Measurements from ENCODE around the gene PBX3.

PBX3 gene

GRCh38 chr9:125885405-125886034 is 138.3 kb downstream of the PBX3 start:
- no peak for TF ChIP-seq CTCF (IDR thresholded peaks at IDR 0.05)
- no peaks in the 10 kb centered on the region for H3K27me3 ChIP-seq
- peaks cover 0 to 11% (median 0%) of the 10 kb centered on the region in 4 donors for H3K4me1 ChIP-seq
- H3K27ac ChIP-seq: no peak overlapping the region
- no peaks in the 10 kb centered on the region for H3K36me3 ChIP-seq
- no peak for DNase-seq
- H3K4me3 ChIP-seq: no peak overlapping the region
- intact Hi-C loops (cut with DNase I; ENCODE audit: low total_unique reads): no loop called here
- no peaks in the 10 kb centered on the region for H3K9me3 ChIP-seq

- no peaks in the 10 kb centered on the region for H3K27me3 ChIP-seq
- intact Hi-C loops (cut with DNase I; ENCODE audit: low total_unique reads): no loop called here
- no peak for TF ChIP-seq CTCF (IDR thresholded peaks at IDR 0.05)
- DNase-seq: no peak
- no peak overlapping the region for H3K27ac ChIP-seq
- H3K4me1 ChIP-seq: peaks cover 0 to 13% (median 0%) of the 10 kb centered on the region in 4 donors
- H3K9me3 ChIP-seq: no peaks in the 10 kb centered on the region
- H3K36me3 ChIP-seq: no peaks in the 10 kb centered on the region
- H3K4me3 ChIP-seq: no peak overlapping the region
These were observed 139.2 kb downstream of the PBX3 start for GRCh38 chr9:125886365-125886764.

- Histone ChIP-seq H3K27ac (no peak overlapping the region), H3K9me3 (no peaks in the 10 kb centered on the region), H3K36me3 (no peaks in the 10 kb centered on the region), H3K4me3 (no peak overlapping the region), H3K4me1 (peaks cover 0 to 13% (median 0%) of the 10 kb centered on the region in 4 donors), H3K27me3 (no peaks in the 10 kb centered on the region)
- TF ChIP-seq CTCF (IDR thresholded peaks at IDR 0.05): no peak
- intact Hi-C loops (cut with DNase I; ENCODE audit: low total_unique reads): no loop called here
- DNase-seq: no peak
These were observed 140.0 kb downstream of the PBX3 start for GRCh38 chr9:125887172-125887571.

- Histone ChIP-seq H3K4me1 (peaks cover 0 to 13% (median 0%) of the 10 kb centered on the region in 4 donors), H3K4me3 (no peak overlapping the region), H3K36me3 (no peaks in the 10 kb centered on the region), H3K27me3 (no peaks in the 10 kb centered on the region), H3K9me3 (no peaks in the 10 kb centered on the region), H3K27ac (no peak overlapping the region)
- no peak for TF ChIP-seq CTCF (IDR thresholded peaks at IDR 0.05)
- DNase-seq: no peak
- intact Hi-C loops (cut with DNase I; ENCODE audit: low total_unique reads): no loop called here
These were observed 141.0 kb downstream of the PBX3 start for GRCh38 chr9:125888211-125888610.

- DNase-seq: peak; percentile 30 to 54
- Histone ChIP-seq H3K27ac (no peak overlapping the region), H3K4me3 (peak overlapping the region; percentile 45 to 48), H3K4me1 (peaks cover 0 to 13% (median 0%) of the 10 kb centered on the region in 4 donors), H3K36me3 (no peaks in the 10 kb centered on the region), H3K27me3 (no peaks in the 10 kb centered on the region), H3K9me3 (no peaks in the 10 kb centered on the region)
- no peak for TF ChIP-seq CTCF (IDR thresholded peaks at IDR 0.05)
- intact Hi-C loops (cut with DNase I; ENCODE audit: low total_unique reads): no loop called here
These were observed 141.9 kb downstream of the PBX3 start for GRCh38 chr9:125889112-125889475.
